DMS153 (cell line): ENCODE results near the gene PAN2.
"Not testable (repeated sequence)": the region's sequence is repeated elsewhere in the genome, so short reads cannot be mapped to it uniquely, and the experiment has no call there.

Experiments used
- DNase-seq: peaks from one replicate; lab custom pipeline; 2025; lab: John Stamatoyannopoulos, UW

Gene PAN2, protein sequence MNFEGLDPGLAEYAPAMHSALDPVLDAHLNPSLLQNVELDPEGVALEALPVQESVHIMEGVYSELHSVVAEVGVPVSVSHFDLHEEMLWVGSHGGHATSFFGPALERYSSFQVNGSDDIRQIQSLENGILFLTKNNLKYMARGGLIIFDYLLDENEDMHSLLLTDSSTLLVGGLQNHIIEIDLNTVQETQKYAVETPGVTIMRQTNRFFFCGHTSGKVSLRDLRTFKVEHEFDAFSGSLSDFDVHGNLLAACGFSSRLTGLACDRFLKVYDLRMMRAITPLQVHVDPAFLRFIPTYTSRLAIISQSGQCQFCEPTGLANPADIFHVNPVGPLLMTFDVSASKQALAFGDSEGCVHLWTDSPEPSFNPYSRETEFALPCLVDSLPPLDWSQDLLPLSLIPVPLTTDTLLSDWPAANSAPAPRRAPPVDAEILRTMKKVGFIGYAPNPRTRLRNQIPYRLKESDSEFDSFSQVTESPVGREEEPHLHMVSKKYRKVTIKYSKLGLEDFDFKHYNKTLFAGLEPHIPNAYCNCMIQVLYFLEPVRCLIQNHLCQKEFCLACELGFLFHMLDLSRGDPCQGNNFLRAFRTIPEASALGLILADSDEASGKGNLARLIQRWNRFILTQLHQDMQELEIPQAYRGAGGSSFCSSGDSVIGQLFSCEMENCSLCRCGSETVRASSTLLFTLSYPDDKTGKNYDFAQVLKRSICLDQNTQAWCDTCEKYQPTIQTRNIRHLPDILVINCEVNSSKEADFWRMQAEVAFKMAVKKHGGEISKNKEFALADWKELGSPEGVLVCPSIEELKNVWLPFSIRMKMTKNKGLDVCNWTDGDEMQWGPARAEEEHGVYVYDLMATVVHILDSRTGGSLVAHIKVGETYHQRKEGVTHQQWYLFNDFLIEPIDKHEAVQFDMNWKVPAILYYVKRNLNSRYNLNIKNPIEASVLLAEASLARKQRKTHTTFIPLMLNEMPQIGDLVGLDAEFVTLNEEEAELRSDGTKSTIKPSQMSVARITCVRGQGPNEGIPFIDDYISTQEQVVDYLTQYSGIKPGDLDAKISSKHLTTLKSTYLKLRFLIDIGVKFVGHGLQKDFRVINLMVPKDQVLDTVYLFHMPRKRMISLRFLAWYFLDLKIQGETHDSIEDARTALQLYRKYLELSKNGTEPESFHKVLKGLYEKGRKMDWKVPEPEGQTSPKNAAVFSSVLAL

DNA sequence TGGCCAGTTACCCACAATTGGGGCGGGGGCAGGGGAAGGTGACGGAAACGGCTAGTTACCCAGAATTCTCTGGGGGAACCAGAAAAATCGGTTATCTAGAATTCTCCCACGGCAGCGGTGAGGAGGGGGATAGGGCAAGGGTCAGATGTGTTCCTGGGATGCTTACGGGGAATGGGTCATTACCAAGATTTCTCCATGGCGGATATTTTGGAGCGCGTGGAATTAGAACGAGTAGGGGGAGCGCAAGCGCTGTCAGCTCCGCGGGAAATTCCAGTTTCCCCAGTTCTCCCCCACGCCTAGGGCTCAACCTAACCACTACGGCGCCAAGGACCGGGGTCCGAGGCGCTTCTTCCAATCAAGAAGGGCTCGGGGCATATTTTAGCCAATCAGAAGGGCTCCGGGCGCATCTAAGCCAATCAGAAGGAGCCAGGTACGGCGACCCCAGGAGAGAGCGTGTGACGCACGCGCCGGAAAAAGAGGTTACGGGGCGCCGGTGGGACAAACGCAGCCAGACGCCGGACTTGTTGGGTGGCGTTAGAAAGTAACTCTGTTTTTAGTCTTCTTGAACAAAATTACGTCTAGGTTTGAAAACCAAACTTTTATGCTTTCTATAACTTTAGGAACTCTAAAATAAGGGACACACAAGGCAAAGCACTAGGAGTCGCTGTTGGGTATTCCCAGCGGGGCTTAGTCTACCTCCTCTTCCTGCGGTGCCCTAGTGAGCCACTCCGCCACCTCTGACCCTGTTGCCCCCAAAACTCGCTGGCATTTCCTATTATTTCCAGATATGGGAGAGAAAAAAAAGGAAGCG, at the start of gene PAN2:
PAN2 (minus strand) TSS at position 322 of the 811 bp plus-strand sequence. CDS start 906 bp downstream, outside the sequence.
- peak; percentile 96 for DNase-seq

DNA sequence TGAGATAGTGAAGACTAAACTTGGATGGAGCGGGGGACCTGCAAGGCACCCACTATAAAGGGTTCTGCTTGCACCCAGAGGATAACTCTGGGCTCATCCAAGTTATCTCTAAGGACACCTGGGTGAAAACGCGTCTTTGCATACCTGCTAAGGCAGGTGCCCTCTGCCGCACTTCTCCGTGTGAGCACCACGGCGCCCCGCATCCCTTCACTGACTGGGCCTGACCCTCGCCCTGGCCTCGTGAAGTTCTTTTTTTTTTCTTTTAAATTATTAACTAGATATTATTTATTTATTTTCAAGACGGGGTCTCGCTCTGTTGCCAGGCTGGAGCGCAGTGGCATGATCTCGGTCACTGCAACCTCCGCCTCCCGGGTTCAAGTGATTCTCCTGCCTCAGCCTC, 48.8 kb upstream of the PAN2 start:
- no peak for DNase-seq

DNA sequence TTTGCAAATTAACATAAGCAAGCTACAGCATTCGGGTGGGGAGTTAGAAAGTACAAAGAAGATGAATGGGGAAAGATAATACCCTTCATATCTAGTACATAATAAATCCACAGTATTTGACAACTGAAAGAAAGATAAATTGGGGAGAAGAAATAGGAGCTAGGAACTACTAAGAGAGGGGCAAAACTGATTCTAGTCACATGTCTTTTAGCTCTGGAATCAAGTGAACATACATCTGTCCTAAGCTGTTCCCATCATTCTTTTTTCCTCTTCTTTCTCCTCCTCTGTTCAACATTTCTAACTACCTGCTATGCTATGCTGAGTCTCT, 44.2 kb upstream of the PAN2 start:
- no peak for DNase-seq

DNA sequence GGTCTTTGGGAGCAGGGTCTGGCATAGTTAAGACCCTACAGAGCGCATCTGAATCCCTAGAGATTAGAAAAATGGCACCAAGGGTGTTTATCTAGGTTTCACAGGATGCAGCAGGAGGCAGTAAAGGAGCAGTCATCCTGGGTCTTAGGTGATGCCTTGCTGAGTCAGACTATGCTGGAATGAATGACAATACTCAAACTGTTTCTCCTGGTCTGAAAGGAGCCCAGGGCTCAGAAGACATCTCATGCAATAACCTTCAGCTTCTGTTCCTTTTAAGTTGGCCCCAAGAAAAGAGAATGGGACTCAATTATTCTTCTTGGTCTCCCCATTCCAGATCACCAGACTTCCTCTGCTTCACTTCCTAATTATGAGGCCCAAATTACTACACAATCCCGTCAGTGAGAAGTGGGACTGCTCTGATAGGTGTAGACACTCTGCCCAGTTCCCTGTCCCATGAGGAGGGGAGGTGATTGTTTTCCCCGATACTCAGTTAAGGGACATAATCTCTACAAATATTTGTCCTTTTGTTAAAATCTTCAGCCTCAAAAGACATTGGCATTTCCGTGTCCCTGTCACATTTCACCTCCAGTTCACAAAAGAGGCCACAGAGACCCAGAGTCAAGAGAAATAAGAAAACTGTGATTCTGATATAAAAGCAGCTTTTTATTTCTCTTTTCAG, 43.6 kb upstream of the PAN2 start:
- DNase-seq: no peak

DNA sequence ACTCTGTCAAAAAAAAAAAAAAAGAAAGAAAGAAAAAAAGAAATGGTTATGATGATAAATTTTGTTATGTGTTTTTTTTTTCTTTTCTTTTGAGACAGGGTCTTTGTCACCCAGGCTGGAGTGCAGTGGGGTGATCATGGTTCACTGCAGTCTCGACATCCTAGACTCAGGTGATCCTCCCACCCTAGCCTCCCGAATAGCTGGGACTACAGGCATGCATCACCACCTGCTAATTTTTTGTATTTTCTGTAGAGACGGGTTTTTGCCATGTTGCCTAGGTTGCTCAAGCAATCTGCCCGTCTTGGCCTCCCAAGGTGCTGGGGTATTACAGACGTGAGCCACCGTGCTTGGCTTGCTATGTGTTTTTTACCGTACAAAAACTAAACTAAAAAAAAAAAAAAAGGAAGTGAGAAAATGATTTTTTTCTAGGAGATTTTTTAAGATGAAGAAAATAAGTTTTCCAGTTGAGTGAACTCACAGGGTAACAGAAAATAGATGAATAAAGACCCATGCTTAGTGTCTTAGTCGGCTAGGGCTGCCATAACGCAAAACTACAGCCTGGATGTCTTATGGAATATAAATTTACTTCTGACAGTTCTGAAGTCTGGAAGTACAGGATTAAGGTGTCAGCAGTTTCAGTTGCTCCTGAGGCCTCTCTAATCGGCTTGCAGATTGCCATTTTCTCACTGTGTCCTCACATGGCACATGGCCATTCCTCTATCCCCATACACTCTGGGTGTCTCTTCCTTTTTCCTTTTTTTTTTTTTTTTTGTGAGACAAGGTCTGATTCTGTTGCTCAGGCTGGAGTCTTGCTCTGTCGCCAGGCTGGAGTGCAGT, 42.0 kb upstream of the PAN2 start:
- DNase-seq: no peak

DNA sequence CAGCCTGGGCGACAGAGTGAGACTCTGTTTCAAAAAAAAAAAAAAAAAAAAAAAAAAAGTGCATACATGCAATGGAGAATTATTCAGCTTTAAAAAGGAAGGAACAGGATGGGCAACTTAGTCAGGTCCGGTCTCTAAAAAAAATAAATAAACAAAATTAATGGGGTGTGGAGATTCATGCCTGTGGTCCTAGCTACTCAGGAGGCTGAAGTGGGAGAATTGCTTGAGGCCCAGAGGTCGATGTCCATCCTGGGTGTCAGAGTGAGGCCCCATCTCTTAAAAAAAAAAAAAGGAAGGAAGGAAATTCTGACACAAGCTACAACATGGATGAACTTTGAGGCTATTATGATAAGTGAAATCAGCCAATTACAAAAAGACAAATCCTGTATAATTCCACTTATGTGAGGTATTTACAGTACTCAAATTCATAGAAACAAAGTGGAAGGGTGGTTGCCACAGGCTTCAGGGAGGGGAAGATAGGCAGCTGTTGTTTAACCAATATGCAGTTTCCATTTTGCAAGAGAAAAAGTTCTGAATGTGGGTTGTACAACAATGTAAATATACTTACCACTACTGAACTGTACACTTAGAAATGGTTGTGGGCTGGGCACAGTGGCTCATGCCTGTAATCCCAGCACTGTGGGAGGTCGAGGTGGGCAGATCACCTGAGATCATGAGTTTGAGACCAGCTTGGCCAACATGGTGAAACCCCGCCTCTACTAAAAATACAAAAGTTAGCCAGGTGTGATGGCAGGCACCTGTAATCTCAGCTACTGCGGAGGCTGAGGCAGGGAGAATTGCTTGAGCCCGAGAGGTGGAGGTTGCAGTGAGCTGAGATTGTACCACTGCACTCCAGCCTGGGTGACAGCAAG, 41.2 kb upstream of the PAN2 start:
- DNase-seq: no peak

DNA sequence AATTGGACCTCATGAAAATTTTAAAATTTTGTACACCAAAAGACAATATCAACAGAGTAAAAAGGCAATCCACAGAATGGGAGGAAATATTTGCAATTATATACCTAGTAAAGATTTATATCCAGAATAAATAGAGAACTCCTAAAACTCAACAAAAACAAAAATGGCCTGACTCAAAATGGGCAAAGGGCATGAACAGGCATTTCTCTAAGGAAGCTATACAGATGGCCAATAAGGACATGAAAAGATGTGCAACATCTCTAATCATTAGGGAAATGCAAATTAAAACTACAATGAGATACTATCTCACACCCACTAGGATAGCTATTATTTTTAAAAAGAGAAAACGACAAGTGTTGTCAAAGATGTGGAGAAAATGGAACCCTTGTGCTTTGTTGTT, 39.7 kb upstream of the PAN2 start:
- no peak for DNase-seq

DNA sequence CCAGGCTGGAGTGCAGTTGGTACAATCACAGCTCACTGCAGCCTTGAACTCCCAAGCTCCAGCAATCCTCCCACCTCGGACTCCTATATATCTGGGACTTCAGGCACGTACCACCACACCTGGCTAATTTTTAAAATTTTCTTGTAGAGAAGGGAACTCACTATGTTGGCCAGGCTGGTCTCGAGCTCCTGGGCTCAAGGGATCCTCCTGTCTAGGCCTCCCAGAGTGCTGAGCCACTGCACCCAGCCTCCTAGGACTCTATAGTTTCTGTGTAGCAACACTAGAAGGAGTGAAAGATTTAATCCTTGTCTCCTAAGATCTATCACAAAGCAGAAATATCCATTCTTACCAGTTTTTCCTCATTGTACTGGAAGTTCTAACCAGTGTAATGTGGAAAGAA, 33.1 kb upstream of the PAN2 start:
- no peak for DNase-seq

DNA sequence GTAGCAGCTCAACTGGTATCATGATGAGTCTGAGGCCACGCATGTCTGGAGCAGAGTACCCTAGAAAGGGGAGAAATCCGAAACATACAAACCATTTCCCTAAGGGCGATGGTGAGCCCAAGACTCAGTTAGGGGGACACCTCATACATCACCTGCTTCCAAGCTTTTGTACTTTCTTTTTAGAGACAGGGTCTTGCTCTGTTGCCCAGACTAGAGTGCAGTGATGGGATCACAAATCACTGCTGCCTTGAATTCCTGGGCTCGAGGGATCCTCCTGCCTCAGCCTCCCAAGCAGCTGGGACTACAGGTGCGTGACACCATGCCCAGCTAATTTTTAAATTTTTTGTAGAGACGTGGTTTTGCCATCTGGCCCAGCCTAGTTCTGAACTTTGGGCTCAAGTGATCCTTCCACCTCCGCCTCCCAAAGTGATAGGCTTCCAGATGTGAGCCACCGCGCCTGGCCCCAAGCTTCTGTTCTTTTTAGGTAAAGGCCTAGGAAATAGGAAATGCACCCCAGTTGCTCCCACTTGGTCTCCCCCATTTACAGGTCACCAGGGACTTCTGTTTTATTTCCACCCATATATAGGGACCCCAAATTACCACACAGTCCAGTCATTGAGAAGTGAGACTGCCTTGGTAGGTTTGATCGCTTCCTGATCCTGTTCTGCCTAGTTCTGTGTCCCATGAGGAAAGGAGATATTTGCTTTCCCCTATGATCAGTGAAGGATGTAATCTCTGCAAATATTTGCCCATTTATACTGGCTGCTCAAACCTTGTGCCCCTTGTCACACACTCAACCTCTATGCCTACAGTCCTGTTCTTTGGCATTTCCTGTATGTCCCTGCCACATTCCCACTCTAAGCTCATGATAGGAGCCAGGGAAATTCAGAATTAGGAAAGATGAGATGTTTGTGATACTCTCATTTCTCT, 28.6 kb upstream of the PAN2 start, which contains the start of gene APOF:
APOF (minus strand) TSS at position 728 of the 930 bp plus-strand sequence; CDS start at position 616, 112 bp downstream.
- no peak for DNase-seq

DNA sequence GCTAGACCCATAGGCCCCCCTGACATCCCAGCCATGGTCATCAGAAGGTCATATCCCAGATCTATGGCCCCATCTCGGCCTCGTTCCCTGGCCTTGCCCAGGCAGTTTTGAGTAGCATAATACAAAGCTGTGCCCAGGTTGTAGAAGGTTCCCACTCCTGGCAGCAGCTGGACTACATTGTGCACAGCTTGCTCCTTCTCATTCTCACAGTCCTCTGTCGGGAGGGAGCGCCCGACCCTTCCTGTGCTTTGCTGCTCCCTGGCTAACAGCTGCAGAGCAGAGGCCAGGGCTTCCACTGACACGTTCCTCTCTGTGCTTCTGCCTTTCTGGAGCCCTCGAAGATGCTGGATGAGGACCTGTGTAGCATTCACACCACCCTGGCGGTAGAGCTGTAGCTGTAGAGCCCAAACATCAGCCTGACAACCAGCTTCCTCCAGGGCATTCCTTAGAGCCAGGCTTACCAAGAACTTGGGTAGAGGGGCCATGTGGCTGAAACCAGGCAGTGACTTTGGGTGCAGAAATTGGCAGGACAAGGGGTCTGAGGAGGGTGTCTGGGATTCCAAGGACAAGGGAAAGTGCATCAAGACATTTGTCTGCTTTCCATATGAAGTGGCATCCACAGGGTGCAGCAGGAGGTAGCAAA, 27.8 kb upstream of the PAN2 start:
- DNase-seq: no peak

DNA sequence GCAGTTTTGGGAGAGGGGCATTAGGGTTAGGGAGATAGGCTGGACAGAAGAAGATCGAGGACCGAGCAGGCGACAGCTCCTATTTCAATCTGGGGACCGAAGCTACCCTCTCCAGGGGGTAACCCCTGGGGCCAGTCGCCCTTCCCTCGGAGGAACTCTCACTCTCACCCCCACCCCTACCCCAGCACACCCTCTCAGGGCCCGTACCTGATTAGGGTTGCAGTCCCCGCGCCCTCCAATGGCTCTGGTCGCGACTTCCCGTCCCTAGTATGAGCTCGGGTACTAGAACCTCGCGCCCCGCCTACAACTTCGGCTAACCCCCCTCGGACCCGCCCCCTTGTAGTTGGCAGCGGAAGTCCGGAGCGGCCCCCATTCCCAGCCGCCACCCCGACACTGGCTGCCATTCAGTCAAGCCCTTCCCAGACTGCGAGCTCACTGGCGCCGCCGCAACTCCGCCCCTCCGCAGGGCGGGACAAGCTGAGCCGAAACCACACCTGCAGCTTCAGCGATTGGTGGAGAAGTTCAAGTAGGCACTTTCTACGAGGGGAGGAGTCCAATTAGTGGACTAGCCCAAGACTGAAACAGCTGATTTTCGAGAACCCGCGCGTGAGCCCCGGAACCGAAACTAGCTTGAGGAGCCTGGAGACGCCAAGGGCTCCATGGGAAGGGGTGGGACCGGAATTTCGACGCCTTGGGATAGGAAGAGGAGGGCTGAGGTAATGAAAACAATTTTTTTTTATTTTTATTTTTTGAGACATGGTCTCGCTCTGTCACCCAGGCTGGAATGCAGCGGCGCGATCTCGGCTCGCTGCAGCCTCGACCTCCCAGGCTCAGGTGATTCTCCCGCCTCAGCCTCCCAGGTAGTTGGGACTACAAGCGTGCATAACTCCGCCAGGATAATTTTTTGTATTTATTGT, 26.3 kb upstream of the PAN2 start, which contains the start of gene STAT2:
STAT2 (minus strand) TSS at position 257 of the 917 bp plus-strand sequence. CDS start 3,536 bp downstream, outside the sequence.
- peak; percentile 98 for DNase-seq

DNA sequence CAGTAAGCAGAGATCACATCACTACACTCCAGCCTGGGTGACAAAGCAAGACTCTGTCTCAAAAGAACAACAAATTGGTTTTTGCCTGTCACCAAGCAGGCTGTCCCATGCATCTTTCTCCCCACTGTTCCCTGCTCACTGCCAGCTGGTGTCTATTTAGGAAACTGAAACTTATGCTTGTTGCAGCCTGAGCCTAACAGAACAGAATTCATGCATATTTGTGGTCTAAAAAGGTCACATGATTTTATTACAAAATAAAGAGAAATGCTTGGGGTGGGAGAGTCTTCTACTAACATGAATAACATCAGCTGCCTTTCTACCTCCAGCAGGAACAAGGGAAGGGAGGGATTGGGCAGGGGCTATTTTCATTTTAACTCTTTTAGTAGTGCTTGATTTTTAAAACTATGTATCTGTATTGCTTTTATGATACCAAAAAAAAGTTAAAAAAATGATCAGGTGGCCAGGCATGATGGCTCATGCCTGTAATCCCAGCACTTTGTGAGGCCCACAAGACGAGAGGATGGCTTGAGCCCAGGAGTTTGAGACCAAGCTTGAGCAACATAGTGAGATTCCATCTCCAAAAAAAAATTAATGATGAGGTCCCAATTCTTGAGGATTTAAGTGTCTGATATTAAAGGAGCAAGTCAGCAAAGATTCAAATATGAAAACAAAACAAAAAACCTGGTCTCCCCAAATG, 25.2 kb upstream of the PAN2 start:
- DNase-seq: no peak

DNA sequence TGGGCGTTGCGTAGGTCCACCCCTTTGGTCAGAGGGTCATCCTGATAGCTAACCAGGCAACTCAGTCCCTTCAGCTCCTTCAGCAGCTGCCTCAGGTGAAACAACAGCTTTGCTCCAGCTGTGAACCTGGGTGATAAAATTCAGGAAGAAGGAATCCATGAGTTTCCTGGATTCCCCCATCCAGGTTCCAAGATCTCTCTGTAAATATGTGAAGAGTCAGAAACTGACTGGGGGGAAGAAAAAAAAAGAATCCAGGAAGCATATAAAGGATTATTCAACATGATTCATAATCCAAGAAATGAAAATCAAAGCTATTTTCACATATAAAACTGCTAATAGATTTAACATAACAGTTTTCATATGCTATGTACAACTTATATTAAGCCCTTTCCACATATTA, 17.5 kb upstream of the PAN2 start:
- no peak for DNase-seq

DNA sequence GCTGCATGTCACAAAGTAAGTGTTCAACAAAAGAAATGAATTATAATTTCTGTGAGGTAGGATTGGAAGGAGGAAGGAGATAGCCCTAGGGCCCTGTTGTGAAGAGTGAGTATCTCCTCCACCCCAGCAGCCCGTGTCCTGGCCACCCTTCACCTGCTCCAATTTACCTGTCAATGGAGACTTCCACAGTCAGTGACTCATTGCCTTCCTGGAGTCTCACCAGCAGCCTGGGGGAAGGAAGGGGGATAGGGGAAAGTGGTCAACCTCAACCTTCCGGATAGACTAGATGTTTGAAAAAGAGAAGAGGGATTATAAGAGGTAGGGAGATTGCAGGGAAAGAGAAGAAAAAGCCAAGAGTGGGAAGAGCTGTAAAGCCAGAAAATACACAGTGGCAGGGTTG, 16.9 kb upstream of the PAN2 start:
- no peak for DNase-seq

DNA sequence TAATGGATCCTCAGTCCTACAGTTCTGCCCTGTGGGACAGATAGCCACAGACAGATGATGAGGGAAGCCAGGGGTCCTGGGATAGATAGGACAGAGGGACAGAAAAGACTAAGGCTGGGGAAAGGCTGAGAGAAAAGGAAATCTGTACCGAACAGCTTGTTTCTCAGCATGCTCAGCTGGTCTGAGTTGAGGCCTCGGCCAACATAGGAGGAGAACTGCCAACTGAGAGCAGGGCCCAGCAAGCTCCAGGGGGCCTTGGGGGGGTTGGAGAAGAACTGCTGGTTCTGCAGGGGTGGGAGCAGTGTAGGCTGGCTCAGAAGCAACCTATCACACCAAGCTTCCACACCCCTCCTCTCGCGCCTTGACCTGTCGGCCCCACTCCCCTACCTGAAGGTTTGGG, 15.0 kb upstream of the PAN2 start:
- DNase-seq: no peak

DNA sequence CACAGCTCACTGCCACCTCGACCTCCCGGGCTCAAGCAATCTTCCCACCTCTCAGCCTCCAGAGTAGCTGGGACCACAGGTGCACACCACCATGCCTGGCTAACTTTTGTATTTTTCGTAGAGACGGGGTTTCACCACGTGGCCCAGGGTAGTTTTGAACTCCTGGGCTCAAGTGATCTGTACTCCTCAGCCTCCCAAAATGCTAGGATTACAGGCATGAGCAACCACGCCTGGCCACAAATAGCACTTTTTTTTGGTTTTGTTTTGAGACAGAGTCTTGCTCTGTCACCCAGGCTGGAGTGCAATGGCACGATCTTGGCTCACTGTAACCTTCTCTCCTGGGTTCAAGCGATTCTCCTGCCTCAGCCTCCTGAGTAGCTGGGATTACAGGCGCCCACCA, 13.5 kb upstream of the PAN2 start:
- DNase-seq: not testable (repeated sequence)
